Adrenal gland (tissue), 12 donors: ENCODE results near the gene MLLT3. TPM values are rescaled to one million over a fixed set of nuclear protein-coding genes. Genes with fewer than 3 reads are reported as not detected.

Experiments
- DNase-seq, 7 donors: peaks; one replicate each; pipeline ENCODE4 v3.0.0-alpha.2; 2019 to 2020
- H3K27ac ChIP-seq, 5 donors: fragments of 200-600 bp; sonication (generic) in 4 of 5; 1 replicate in 3 of 5; 2 replicates in 2 of 5; pipeline versions ENCODE4 v1.5.1 to v1.8.0; 2016 to 2020; ENCODE audit warnings: mild to moderate bottlenecking in 1 of 5
- H3K27me3 ChIP-seq: fragments of 200-600 bp; 2 replicates; pipeline ENCODE4 v1.8.0; 2021
- H3K36me3 ChIP-seq, 2 donors: fragments of 200-600 bp; replicated peaks in 1 of 2; 1 replicate in 1 of 2; 2 replicates in 1 of 2; pipeline versions ENCODE4 v1.5.1 to v1.8.0; 2018 to 2022
- H3K4me1 ChIP-seq, 2 donors: fragments of 200-600 bp; replicated peaks in 1 of 2; 1 replicate in 1 of 2; 2 replicates in 1 of 2; pipeline versions ENCODE4 v1.5.1 to v1.8.0; 2018 to 2021
- H3K4me3 ChIP-seq, 4 donors: fragments of 200-600 bp; sonication (generic) in 3 of 4; one replicate each; pipeline ENCODE4 v1.5.1; 2016 to 2018
- H3K9me3 ChIP-seq, 3 donors: fragments of 200-600 bp; sonication (generic) in 1 of 3; replicated peaks in 1 of 3; 1 replicate in 2 of 3; 2 replicates in 1 of 3; pipeline versions ENCODE4 v1.5.1 to v1.8.0; 2016 to 2021
- POLR2A ChIP-seq, 2 donors: fragments of 450-650 bp; IDR thresholded peaks; one replicate each; pipeline ENCODE4 v1.6.1; 2017; ENCODE audit warnings: antibody characterized with exemption in 2 of 2, mild to moderate bottlenecking in 2 of 2, moderate library complexity in 1 of 2
- WGBS, 4 donors: extraction: QIAGEN DNeasy Blood & Tissue Kit in 2 of 4; methylation state at CpG; one replicate each; pipeline versions ENCODE4 v1.1.5 to v1.1.7; 2013 to 2017; 5-methylcytosine and 5-hydroxymethylcytosine counted together
- intact Hi-C, 2 donors: fragments of 100-400 bp; cut with DNase I; formaldehyde crosslinking; loops; one replicate each; pipeline versions ENCODE4 v1.14.1 to v1.15.0; 2022 to 2023
- polyA plus RNA-seq, 3 donors: library from polyadenylated mRNA; stranded (reverse); fragments of 200-250 nt in 2 of 3; fragments of 350-450 nt in 1 of 3; fragmentation: Illumina TruSeq in 1 of 3; extraction: RNeasy Lipid Tissue Mini Kit (QIAGEN cat#74804) in 1 of 3; gene quantifications; one replicate each; pipeline ENCODE4 v1.2.3, GENCODE V29; 2013 to 2014
- total RNA-seq, 9 donors: library from RNA; depleted of rRNA in 4 of 9; stranded (reverse); fragments of >200 nt in 4 of 9; fragments of 120-200 nt in 1 of 9; fragmentation: NEBNext Ultra II Directional in 1 of 9; extraction: Animal tissue kit (Norgen Biotek cat#: 25700) in 1 of 9; gene quantifications; one replicate each; pipeline versions ENCODE4 v1.1.0 to v1.2.4, GENCODE V29; 2013 to 2023
- TF ChIP-seq, protein P1 (sequence below), 6 experiments: fragments of 450-650 bp in 4 of 6; fragments of 200-600 bp in 2 of 6; sonication (generic) in 1 of 6; IDR thresholded peaks; 1 replicate in 5 of 6; 2 replicates in 1 of 6; pipeline versions ENCODE4 v1.5.1 to v1.8.0; 2016 to 2021; ENCODE audit warnings: antibody characterized with exemption in 6 of 6, mild to moderate bottlenecking in 2 of 6, moderate library complexity in 1 of 6
- donor health status: healthy with polysubstance abuse.
- donor health status: Bipolar disorder and iron deficiency.
- donor health status: DM: yes; HTN: yes; CAD: no.
- donor health status: DM: no; HTN: no; CAD: no.
- donor health status: DM: no; HTN: no; CAD: no.
- donor health status: DM: yes; HTN: yes; CAD: no.

Gene MLLT3
- total and polyA plus RNA-seq, 12 donors: 11.0 to 37.7 (median 17.9) TPM

DNA sequence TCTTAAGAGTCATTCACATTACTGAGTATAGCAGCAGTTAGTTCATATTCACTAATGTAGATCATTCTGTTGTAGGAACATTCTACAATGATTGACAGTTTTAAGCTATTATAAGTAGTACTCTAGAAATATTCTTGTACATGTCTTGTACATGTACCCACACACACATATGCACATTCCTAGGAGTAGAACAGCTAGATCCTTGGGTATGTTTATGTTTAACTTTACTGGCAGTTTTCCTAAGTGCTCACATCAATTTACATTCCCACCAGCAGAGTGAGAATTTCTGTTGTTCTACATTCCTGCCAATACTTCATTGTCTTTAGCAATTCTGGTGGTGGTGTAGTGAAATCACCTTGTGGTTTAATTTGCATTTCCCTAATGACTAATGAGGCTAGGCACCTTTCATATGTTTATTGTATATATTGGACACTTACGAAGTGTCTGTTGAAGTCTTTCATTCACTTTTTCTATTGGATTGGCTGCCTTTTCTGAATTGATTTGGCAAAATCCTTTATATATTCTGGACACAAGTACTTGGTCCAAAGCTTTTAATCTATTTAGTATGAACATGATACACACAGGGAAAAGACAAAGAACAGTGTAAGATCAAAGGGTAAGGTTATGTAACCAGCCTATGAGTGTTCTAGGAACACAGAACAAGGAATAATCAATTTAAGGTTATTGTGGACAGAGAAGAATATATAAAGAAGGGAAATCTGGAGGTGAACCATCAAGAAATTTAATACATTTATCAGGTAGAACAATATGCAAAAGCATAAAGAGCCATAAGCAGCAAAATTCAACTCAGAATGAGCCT lies 95.6 kb downstream of the MLLT3 start:
- 89 to 97% (median 96%) methylated on average over 1 of the region's 1 CpG for WGBS, 4 donors
- Histone ChIP-seq H3K4me3 (no peak overlapping the region), H3K27ac (no peak overlapping the region), H3K27me3 (no peaks in the 10 kb centered on the region), H3K9me3 (no peaks in the 10 kb centered on the region), H3K36me3 (no peaks in the 10 kb centered on the region), H3K4me1 (no peaks in the 10 kb centered on the region)
- TF ChIP-seq POLR2A (IDR thresholded peaks at IDR 0.05): no peak
- TF ChIP-seq, protein P1, sequence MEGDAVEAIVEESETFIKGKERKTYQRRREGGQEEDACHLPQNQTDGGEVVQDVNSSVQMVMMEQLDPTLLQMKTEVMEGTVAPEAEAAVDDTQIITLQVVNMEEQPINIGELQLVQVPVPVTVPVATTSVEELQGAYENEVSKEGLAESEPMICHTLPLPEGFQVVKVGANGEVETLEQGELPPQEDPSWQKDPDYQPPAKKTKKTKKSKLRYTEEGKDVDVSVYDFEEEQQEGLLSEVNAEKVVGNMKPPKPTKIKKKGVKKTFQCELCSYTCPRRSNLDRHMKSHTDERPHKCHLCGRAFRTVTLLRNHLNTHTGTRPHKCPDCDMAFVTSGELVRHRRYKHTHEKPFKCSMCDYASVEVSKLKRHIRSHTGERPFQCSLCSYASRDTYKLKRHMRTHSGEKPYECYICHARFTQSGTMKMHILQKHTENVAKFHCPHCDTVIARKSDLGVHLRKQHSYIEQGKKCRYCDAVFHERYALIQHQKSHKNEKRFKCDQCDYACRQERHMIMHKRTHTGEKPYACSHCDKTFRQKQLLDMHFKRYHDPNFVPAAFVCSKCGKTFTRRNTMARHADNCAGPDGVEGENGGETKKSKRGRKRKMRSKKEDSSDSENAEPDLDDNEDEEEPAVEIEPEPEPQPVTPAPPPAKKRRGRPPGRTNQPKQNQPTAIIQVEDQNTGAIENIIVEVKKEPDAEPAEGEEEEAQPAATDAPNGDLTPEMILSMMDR (IDR thresholded peaks at IDR 0.05): no peak
- intact Hi-C loops: no loop called here
- no peak for DNase-seq

DNA sequence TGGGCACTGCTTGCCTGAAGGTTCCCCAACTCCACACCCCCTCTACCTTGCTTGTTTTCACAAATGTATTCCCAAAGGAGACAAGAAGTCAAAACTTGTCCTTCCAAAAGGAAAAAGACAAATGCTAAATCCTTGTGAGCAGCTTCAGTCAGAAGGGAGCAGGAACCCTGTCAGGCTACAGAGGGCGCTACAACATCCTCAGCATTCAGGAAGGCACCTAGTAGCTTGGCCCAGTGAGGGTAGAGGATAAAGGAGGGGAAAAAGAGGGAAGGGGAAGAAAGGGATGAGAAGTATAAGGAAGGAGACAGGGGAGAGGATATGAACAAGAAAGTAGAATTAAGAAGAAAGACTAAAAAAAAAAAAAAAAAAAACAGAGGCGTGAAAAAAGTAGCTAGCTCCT lies 97.5 kb downstream of the MLLT3 start:
- Histone ChIP-seq H3K4me1 (no peaks in the 10 kb centered on the region), H3K27me3 (no peaks in the 10 kb centered on the region), H3K36me3 (no peaks in the 10 kb centered on the region), H3K4me3 (no peak overlapping the region), H3K27ac (no peak overlapping the region), H3K9me3 (no peaks in the 10 kb centered on the region)
- DNase-seq: no peak
- intact Hi-C loops: no loop called here
- TF ChIP-seq, protein P1 (IDR thresholded peaks at IDR 0.05): no peak
- no peak for TF ChIP-seq POLR2A (IDR thresholded peaks at IDR 0.05)
- WGBS, 4 donors: 84 to 96% (median 90%) methylated on average over 2 of the region's 2 CpGs

DNA sequence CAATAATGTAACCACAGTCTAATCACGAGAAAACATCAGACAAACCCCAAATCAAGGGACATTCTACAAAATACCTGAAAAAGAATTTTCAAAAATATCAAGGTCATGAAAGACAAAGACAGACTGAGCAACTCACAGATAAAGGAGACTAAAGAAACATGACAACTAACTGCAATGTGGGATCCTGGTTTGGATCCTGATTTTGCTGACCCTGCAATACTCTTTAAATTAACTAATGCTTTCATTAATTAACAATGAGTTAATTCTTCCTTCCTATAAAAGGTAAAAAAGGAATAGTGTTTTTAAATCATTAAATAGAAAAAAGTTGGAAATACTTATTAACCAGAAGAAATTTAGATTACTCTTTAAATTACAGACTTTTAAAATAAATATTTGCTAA lies 103.6 kb downstream of the MLLT3 start:
- no peaks in the 10 kb centered on the region for H3K9me3 ChIP-seq
- H3K4me3 ChIP-seq: no peak overlapping the region
- no peaks in the 10 kb centered on the region for H3K36me3 ChIP-seq
- 72 to 77% (median 74%) methylated on average over 1 of the region's 1 CpG for WGBS, 4 donors
- intact Hi-C loops: no loop called here
- no peak for DNase-seq
- no peaks in the 10 kb centered on the region for H3K4me1 ChIP-seq
- TF ChIP-seq POLR2A (IDR thresholded peaks at IDR 0.05): no peak
- TF ChIP-seq, protein P1 (IDR thresholded peaks at IDR 0.05): no peak
- no peaks in the 10 kb centered on the region for H3K27me3 ChIP-seq
- no peak overlapping the region for H3K27ac ChIP-seq

DNA sequence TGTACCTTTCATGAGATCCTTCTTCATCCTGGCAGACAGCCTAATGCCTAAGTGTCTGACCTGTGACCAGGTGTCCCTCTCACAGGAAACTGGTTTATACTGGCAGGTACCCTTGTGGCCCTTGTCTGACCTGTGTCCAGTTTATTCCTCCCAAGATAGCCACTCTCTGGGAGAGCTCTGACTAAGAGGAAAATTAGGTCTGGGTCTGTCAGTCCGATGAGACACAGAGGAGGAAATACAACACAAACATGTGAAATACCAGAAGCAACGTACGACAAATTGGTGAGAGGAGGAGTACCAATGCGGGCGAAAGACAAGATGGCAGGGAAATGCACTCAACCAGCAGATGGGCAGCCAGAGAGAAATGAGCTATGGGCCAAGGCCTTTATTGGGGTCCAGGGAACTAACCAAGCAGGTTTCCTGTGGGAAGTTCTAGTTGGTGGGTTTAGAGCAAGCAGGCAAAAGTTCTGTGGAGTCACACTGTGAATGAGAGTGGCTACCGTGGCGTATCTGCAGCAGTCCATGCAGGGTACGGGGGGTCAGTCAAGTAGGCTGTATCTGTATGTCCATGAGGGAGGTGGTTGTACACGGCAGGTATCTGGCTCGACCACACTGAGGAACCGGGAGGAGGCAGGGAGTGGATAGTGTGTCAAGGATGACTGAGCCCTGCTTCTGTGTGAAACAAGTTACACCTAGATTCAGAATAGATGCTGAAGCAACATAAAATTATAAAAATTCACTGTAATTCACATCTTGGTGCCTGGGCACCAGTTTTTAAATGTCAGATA lies 109.0 kb downstream of the MLLT3 start:
- Histone ChIP-seq H3K27me3 (no peaks in the 10 kb centered on the region), H3K36me3 (no peaks in the 10 kb centered on the region), H3K9me3 (no peaks in the 10 kb centered on the region), H3K27ac (no peak overlapping the region), H3K4me3 (no peak overlapping the region), H3K4me1 (peaks cover 3 to 7% of the 10 kb centered on the region in 2 donors)
- intact Hi-C loops: no loop called here
- no peak for DNase-seq
- TF ChIP-seq POLR2A (IDR thresholded peaks at IDR 0.05): no peak
- TF ChIP-seq, protein P1 (IDR thresholded peaks at IDR 0.05): no peak
- 92 to 96% (median 95%) methylated on average over 11 of the region's 11 CpGs for WGBS, 4 donors
